ENCODE measurements around the gene MYO1D. TPM values are rescaled to one million over a fixed set of nuclear protein-coding genes. Genes with fewer than 3 reads are reported as not detected.

The MYO1D gene
- total and polyA plus RNA-seq, 9 donors, result 20.9 to 62.2 (median 53.8) TPM

- Histone ChIP-seq H3K9me3 (no peaks in the 10 kb centered on the region), H3K4me3 (no peak overlapping the region), H3K27ac (peak overlapping the region in 1 of 2 donors; percentile 13), H3K27me3 (no peaks in the 10 kb centered on the region), H3K4me1 (ENCODE audit: insufficient read depth) (no peaks in the 10 kb centered on the region), H3K36me3 (no peaks in the 10 kb centered on the region)
- DNase-seq, result no peak
- 24 to 41% (median 26%) methylated on average over 10 of the region's 10 CpGs for WGBS, 3 donors
- intact Hi-C loops (cut with DNase I), result loop anchor here in 1 of 4 donors (10.0 kb wide), 1 partner anchor 122 kb away; no protein-coding TSS in a partner anchor
- no peak for TF ChIP-seq EP300 (IDR thresholded peaks at IDR 0.05)
- no peak for TF ChIP-seq CTCF (IDR thresholded peaks at IDR 0.05)
- TF ChIP-seq POLR2A (IDR thresholded peaks at IDR 0.05), result no peak
These were observed 374.2 kb downstream of the MYO1D start for GRCh38 chr17:32502710-32503109.

- intact Hi-C loops (cut with DNase I), result loop anchor here in 1 of 4 donors (10.0 kb wide), 1 partner anchor 123 kb away; no protein-coding TSS in a partner anchor
- Histone ChIP-seq H3K27me3 (no peaks in the 10 kb centered on the region), H3K9me3 (no peaks in the 10 kb centered on the region), H3K36me3 (no peaks in the 10 kb centered on the region), H3K4me1 (ENCODE audit: insufficient read depth) (no peaks in the 10 kb centered on the region), H3K27ac (no peak overlapping the region), H3K4me3 (no peak overlapping the region)
- TF ChIP-seq EP300 (IDR thresholded peaks at IDR 0.05) (no peak), CTCF (IDR thresholded peaks at IDR 0.05) (no peak), POLR2A (IDR thresholded peaks at IDR 0.05) (no peak)
- DNase-seq, result no peak
- 86 to 91% (median 87%) methylated on average over 3 of the region's 3 CpGs for WGBS, 3 donors
These were observed 374.9 kb downstream of the MYO1D start for GRCh38 chr17:32502013-32502412.

- intact Hi-C loops (cut with DNase I), result no loop called here
- H3K27ac ChIP-seq, result no peak overlapping the region
- no peak overlapping the region for H3K4me3 ChIP-seq
- no peaks in the 10 kb centered on the region for H3K9me3 ChIP-seq
- WGBS, 3 donors, result 75 to 82% (median 76%) methylated on average over 9 of the region's 9 CpGs
- no peak for TF ChIP-seq POLR2A (IDR thresholded peaks at IDR 0.05)
- no peak for TF ChIP-seq CTCF (IDR thresholded peaks at IDR 0.05)
- TF ChIP-seq EP300 (IDR thresholded peaks at IDR 0.05), result no peak
- DNase-seq, result no peak
- H3K4me1 ChIP-seq (ENCODE audit: insufficient read depth), result peaks cover 14% of the 10 kb centered on the region
- no peaks in the 10 kb centered on the region for H3K27me3 ChIP-seq
- no peaks in the 10 kb centered on the region for H3K36me3 ChIP-seq
These were observed 378.5 kb downstream of the MYO1D start for GRCh38 chr17:32498391-32498790.

- Histone ChIP-seq H3K27me3 (no peaks in the 10 kb centered on the region), H3K9me3 (no peaks in the 10 kb centered on the region), H3K36me3 (no peaks in the 10 kb centered on the region), H3K27ac (no peak overlapping the region), H3K4me3 (no peak overlapping the region), H3K4me1 (ENCODE audit: insufficient read depth) (peaks cover 14% of the 10 kb centered on the region)
- DNase-seq, result no peak
- WGBS, 3 donors, result 84 to 86% (median 85%) methylated on average over 17 to 18 of the region's 18 CpGs
- intact Hi-C loops (cut with DNase I), result no loop called here
- no peak for TF ChIP-seq CTCF (IDR thresholded peaks at IDR 0.05)
- no peak for TF ChIP-seq EP300 (IDR thresholded peaks at IDR 0.05)
- TF ChIP-seq POLR2A (IDR thresholded peaks at IDR 0.05), result no peak
These were observed 379.3 kb downstream of the MYO1D start for GRCh38 chr17:32497431-32498205.
